Memory B cell (primary cell): Measurements from ENCODE around the gene ANKDD1A.
A peak's percentile ranks its signal among the peaks of the same experiment; 100 is the strongest.

ENCODE experiments used
- ATAC-seq: fragments of 150-1000 bp; cut with Tn5 transposase; 2 replicates; pipeline ENCODE4 v1.10.0; 2021; ENCODE audit warnings: low read depth, mild to moderate bottlenecking, moderate library complexity
- DNase-seq, 2 donors: peaks; one replicate each; pipeline ENCODE4 v3.0.0; 2022; ENCODE audit warnings: low spot score in 2 of 2
- H3K27ac Mint-ChIP-seq: one replicate; pipeline ENCODE4 v1.8.0; 2022; ENCODE audit warnings: mild to moderate bottlenecking, moderate library complexity, mixed read lengths
- H3K27me3 Mint-ChIP-seq: one replicate; pipeline ENCODE4 v1.8.0; 2022; ENCODE audit warnings: mixed read lengths
- H3K36me3 Mint-ChIP-seq: one replicate; pipeline ENCODE4 v1.8.0; 2022; ENCODE audit warnings: mild to moderate bottlenecking, mixed read lengths
- H3K4me1 Mint-ChIP-seq: one replicate; pipeline ENCODE4 v1.8.0; 2022; ENCODE audit warnings: mixed read lengths
- H3K4me3 Mint-ChIP-seq: one replicate; pipeline ENCODE4 v1.8.0; 2022; ENCODE audit warnings: mild to moderate bottlenecking, moderate library complexity, mixed read lengths
- H3K9me3 Mint-ChIP-seq: one replicate; pipeline ENCODE4 v1.8.0; 2022; ENCODE audit warnings: mixed read lengths

Gene ANKDD1A

GRCh38 chr15:64985366-64986033, 73.8 kb downstream of the ANKDD1A start:
- no peak for ATAC-seq
- H3K27me3 Mint-ChIP-seq = no peaks in the 10 kb centered on the region
- H3K9me3 Mint-ChIP-seq = no peaks in the 10 kb centered on the region
- H3K27ac Mint-ChIP-seq = peak overlapping the region; percentile 49
- DNase-seq = no peak
- peaks cover 5% of the 10 kb centered on the region for H3K36me3 Mint-ChIP-seq
- H3K4me3 Mint-ChIP-seq = no peak overlapping the region
- H3K4me1 Mint-ChIP-seq = peaks cover 32% of the 10 kb centered on the region

GRCh38 chr15:64987136-64987535, 75.4 kb downstream of the ANKDD1A start:
- no peaks in the 10 kb centered on the region for H3K27me3 Mint-ChIP-seq
- H3K36me3 Mint-ChIP-seq = peaks cover 3% of the 10 kb centered on the region
- H3K9me3 Mint-ChIP-seq = no peaks in the 10 kb centered on the region
- ATAC-seq (no peak), DNase-seq (no peak)
- peaks cover 35% of the 10 kb centered on the region for H3K4me1 Mint-ChIP-seq
- H3K4me3 Mint-ChIP-seq = no peak overlapping the region
- no peak overlapping the region for H3K27ac Mint-ChIP-seq

- Mint-ChIP-seq H3K4me1 (peaks cover 33% of the 10 kb centered on the region), H3K4me3 (peak within 1 kb of the TSS; percentile 98)
Observed at GRCh38 chr15:64989416-64990167, 77.9 kb downstream of the ANKDD1A start, which contains the start of gene SPG21. Gene SPG21, minus strand, starts transcription at chr15:64989914. Its CDS starts 6,345 bp downstream, at chr15:64983569.

GRCh38 chr15:64990168-64990470, 78.4 kb downstream of the ANKDD1A start:
- H3K4me3 Mint-ChIP-seq = peak overlapping the region; percentile 98
- ATAC-seq = no peak
- no peaks in the 10 kb centered on the region for H3K9me3 Mint-ChIP-seq
- DNase-seq = no peak
- H3K27me3 Mint-ChIP-seq = no peaks in the 10 kb centered on the region
- peak overlapping the region; percentile 94 for H3K27ac Mint-ChIP-seq
- peaks cover 32% of the 10 kb centered on the region for H3K4me1 Mint-ChIP-seq
- no peaks in the 10 kb centered on the region for H3K36me3 Mint-ChIP-seq

More at GRCh38 chr15:64989416-64990167, 77.9 kb downstream of the ANKDD1A start, which contains the start of gene SPG21:
- peak; percentile 89 for ATAC-seq
- peak; percentile 92 to 95 for DNase-seq
- no peaks in the 10 kb centered on the region for H3K9me3 Mint-ChIP-seq
- peak within 1 kb of the TSS; percentile 94 for H3K27ac Mint-ChIP-seq
- no peaks in the 10 kb centered on the region for H3K27me3 Mint-ChIP-seq
- H3K36me3 Mint-ChIP-seq = no peaks in the 10 kb centered on the region

- DNase-seq (no peak), ATAC-seq (no peak)
- H3K9me3 Mint-ChIP-seq = no peaks in the 10 kb centered on the region
- no peaks in the 10 kb centered on the region for H3K27me3 Mint-ChIP-seq
- no peak overlapping the region for H3K4me3 Mint-ChIP-seq
- no peak overlapping the region for H3K27ac Mint-ChIP-seq
- H3K36me3 Mint-ChIP-seq = no peaks in the 10 kb centered on the region
- H3K4me1 Mint-ChIP-seq = peaks cover 25% of the 10 kb centered on the region
Observed at GRCh38 chr15:64991536-64992135, 79.9 kb downstream of the ANKDD1A start.

- Mint-ChIP-seq H3K36me3 (no peaks in the 10 kb centered on the region), H3K4me1 (peaks cover 17% of the 10 kb centered on the region), H3K4me3 (no peak overlapping the region), H3K27me3 (no peaks in the 10 kb centered on the region), H3K9me3 (no peaks in the 10 kb centered on the region), H3K27ac (no peak overlapping the region)
- no peak for ATAC-seq
- no peak for DNase-seq
Observed at GRCh38 chr15:64993290-64993689, 81.6 kb downstream of the ANKDD1A start.

- Mint-ChIP-seq H3K27ac (no peak overlapping the region), H3K4me1 (no peaks in the 10 kb centered on the region), H3K4me3 (no peak overlapping the region), H3K36me3 (no peaks in the 10 kb centered on the region), H3K9me3 (no peaks in the 10 kb centered on the region), H3K27me3 (no peaks in the 10 kb centered on the region)
- no peak for DNase-seq
- ATAC-seq = no peak
Observed at GRCh38 chr15:64997066-64997465, 85.4 kb downstream of the ANKDD1A start.

- peaks cover 2% of the 10 kb centered on the region for H3K36me3 Mint-ChIP-seq
- DNase-seq (no peak), ATAC-seq (no peak)
- H3K4me3 Mint-ChIP-seq = no peak overlapping the region
- no peaks in the 10 kb centered on the region for H3K9me3 Mint-ChIP-seq
- H3K27ac Mint-ChIP-seq = no peak overlapping the region
- H3K4me1 Mint-ChIP-seq = no peaks in the 10 kb centered on the region
- no peaks in the 10 kb centered on the region for H3K27me3 Mint-ChIP-seq
Observed at GRCh38 chr15:64997745-64998375, 86.2 kb downstream of the ANKDD1A start.

GRCh38 chr15:65004993-65005392, 93.3 kb downstream of the ANKDD1A start:
- Mint-ChIP-seq H3K27me3 (no peaks in the 10 kb centered on the region), H3K4me3 (no peak overlapping the region), H3K36me3 (peaks cover 4% of the 10 kb centered on the region), H3K9me3 (no peaks in the 10 kb centered on the region), H3K27ac (no peak overlapping the region), H3K4me1 (peaks cover 6% of the 10 kb centered on the region)
- DNase-seq (no peak), ATAC-seq (no peak)

GRCh38 chr15:65006876-65007275, 95.2 kb downstream of the ANKDD1A start:
- no peak for DNase-seq
- no peaks in the 10 kb centered on the region for H3K9me3 Mint-ChIP-seq
- peaks cover 6% of the 10 kb centered on the region for H3K4me1 Mint-ChIP-seq
- no peaks in the 10 kb centered on the region for H3K27me3 Mint-ChIP-seq
- H3K36me3 Mint-ChIP-seq = peaks cover 5% of the 10 kb centered on the region
- no peak overlapping the region for H3K4me3 Mint-ChIP-seq
- H3K27ac Mint-ChIP-seq = no peak overlapping the region
- ATAC-seq = no peak
